ENCODE data around the gene PIGU.

GRCh38 chr20:34626992-34627391 is 49.9 kb downstream of the PIGU start:
- TF ChIP-seq CTCF (IDR thresholded peaks at IDR 0.05) (no peak), ZFX (IDR thresholded peaks at IDR 0.05; ENCODE audit: borderline replicate concordance) (no peak)
